Amniotic epithelial cell (primary cell): ENCODE data around the gene NT5C3B.
"Not testable (repeated sequence)": the region's sequence is repeated elsewhere in the genome, so short reads cannot be mapped to it uniquely, and the experiment has no call there.

Experiments used
- DNase-seq: peaks from one replicate; pipeline ENCODE4 v3.0.0-alpha.2; 2010; ENCODE audit warnings: low read depth

NT5C3B gene

DNA sequence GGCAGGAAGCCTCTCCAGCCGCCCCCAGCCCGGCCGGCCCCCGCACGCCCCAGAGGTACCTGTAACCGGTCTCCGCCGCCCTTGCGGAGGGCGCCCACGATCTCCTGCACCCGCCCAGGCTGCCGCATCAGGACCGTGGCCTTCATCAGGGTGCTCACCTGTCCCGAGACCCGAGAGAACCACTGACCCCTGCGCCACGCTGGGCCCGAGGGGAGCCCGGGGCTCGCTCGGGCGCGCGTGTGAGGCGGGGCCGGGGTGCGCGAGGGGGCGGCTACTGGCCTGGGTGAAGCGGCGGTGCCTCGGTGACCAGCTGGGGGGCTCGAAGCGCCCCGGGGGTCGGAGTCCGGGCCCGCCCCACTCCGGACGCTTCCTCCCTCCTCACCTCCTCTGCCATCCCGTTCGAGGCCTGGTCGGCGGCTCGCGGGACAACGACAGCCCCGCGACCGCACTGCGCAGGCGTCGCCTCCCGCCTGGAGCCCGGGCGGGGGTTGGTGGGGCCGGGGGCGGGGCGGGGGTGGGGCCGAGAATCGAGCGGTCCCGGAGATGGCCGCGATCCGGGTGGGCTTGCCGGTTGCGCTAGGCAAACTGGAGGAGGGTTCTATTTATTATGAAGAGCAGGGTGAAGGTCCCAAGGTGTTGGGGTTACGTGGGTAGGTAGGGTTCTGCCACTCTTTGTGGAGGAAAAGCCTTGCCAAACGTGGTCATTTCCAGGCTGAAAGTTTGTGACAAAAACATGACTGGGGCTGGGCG, at the start of gene NT5C3B:
Gene NT5C3B (minus strand): TSS at position 433 of the 750 bp plus-strand sequence. CDS start 39 bp downstream, at position 394.
- DNase-seq, result no peak

DNA sequence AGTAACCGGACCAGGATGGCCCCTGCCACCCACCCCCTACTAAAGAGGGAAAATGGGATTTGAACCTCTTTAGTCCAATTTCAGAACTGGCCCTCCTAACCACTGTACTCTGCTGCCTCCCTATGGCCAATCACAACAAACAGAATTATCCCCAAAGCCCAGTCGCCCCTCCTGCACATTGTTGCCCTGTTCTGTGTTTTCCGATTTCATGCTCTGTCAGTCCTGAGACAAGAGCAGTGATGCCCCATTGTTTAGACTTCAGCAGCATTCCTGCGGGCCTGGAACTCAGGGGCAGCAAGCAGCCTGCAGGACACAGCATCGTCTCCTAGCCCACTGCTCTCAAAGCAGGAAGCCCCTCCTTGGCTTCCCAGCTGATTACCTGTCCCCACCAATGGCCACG, 49.7 kb upstream of the NT5C3B start:
- no peak for DNase-seq

DNA sequence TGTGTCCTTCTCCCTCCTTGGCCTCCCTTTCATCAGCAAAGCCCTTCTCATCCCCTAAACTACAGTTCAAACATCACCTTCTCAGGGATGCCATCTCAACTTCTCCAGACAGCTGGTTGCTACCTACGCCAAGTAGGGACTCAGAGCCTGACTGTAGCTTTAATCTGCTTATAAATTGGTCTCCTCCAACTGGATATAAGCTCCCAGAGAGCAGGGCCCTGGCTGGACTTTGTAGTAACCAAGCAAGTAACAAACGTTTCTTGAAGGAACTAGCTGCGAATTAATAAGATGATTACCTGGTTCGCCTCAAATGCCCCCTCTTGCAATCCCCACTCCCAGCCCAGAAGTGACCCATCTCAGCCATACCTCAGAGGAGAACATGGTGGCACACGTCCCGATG, 46.7 kb upstream of the NT5C3B start:
- no peak for DNase-seq

DNA sequence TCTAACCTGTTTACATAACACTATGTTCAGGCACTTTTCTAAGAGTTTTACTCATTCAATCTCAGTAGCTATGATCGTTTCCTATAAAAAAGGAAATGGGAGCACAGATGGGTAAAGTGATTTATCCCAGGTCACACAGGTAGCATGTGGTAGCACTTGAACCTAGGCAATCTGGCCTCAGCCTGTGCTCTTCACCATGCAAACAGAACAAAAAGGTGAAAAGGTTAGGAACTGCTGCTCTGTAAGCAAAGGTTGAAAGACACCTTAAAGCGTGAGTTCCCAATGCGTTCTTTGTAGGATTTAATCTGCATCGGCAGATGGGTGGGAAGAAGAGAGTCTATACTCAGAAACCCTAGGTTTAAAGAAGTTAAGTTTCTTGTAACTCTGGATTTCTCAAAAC, 44.1 kb upstream of the NT5C3B start:
- no peak for DNase-seq

DNA sequence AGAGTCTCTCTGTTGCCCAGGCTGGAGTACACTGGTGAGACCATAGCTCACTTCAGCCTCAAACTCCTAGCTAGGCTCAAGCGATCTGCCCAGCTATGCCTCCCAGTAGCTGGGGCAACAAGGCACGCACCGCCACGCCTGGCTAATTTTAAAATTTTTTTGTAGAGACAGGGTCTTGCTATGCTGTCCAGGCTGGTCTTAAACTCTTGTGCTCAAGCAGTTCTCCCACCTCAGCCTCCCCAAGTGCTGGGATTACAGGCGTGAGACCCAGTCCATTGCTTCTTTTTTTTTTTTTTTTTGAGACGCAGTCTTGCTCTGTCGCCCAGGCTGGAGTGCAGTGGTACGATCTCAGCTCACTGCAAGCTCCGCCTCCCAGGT, 38.2 kb upstream of the NT5C3B start:
- DNase-seq, result not testable (repeated sequence)

DNA sequence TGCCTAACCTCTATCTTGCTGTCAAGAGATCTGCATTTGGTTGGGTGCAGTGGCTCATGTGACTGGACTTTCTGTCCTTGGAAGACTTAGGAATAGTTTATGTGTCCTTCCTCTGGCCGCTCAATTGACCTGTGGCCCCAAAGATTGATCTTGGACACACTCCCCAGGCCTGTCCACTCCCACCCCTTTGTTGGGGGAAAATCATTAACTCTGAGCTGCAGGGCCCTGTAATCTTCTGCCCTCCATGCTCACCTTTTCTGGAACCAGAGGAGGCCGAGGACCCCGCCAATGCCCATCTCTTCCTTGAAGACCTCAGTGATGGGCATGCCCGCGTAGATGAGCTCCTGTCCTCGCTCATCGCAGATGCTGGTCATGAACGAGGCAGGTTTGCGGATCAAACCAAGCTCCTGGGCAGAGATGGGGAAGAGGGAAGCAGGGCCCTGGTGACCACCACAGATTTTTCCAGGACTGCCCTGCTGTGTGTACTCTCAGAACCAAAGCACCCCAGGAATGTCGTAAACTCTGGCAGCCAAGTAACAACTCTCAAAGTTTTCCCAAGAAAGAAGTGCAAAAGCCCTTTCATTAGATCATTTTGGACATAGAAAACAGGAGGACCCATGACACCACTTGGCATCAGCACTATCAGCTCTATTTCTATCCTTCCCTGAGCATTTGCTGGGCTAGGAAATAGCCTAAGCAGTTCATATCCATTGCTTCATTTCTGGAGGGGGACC, 37.7 kb upstream of the NT5C3B start:
- DNase-seq, result no peak

DNA sequence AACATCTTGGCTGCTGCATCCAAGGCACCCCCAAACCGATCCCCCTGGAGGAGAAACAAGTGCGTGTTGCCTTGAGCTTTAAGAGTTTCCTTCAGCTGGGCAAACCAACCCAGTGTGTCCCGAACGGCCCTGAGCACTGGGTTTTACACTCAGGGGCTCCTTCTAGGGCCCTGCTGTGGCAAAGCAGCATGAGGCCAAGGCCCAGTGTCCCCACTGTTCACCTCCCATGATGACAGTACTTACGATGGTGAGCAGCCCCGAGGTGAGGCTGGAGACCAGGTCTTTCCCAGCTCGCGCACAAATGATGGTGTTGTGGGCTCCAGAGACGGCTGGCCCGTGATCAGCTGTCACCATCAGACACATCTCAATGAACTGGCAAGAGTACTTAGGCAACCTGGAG, 35.8 kb upstream of the NT5C3B start:
- no peak for DNase-seq

DNA sequence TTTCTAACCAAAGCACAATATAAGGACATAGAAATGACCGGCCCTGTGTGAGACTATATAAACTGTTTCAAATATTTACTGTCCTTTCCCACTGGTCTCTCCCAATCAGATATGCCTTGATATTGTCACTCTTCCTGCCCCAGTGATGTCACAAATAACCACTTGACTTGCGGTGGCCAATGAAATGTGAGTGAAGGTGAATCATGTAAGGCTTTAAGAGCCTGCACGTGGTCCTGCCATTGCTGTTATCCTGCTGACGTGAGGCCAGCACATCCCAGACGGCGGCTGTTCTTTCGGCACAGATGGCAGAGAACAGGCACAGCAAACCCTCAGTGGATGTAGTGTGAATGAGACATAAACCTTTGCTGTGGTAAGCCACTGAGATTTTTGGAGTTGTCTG, 34.6 kb upstream of the NT5C3B start:
- peak; percentile 24 for DNase-seq

DNA sequence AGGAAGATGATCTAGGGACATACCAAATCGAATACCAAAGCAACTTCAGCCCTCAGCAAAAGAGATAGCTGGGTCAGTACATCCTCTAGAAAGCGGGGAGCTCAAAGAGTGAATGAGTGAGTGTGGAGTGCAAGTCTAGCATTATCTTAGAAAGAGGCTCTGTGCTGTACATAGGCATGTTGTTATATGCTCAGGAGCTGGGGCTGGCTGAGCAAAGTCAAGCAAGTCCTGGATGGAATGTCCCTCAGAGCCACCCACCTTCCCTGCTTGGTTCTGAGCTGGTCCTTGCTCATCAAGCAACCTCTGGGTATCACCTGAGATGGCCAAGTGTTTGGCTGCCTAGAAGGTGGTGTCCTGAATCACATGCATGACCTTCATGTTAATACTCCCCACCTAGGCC, 34.1 kb upstream of the NT5C3B start:
- DNase-seq, result no peak

DNA sequence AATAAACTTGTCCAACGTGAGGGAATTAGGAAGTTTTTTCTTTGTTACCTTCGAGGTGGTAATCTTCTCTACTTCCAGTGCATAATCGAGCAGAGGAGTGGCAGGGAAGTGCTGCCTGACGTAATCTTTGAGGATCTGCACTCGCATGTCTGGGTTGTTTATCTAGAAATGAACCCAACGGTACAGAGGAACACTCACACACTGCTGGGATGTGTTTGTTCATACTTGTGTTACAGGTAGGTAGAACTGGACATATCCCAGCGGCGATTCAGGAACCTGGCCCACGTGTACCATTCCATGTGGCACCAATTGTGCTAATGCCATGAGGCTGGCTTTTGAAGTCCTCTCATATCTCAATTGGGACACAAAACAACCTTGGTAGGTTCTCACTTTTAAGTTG, 33.4 kb upstream of the NT5C3B start:
- peak; percentile 19 for DNase-seq

DNA sequence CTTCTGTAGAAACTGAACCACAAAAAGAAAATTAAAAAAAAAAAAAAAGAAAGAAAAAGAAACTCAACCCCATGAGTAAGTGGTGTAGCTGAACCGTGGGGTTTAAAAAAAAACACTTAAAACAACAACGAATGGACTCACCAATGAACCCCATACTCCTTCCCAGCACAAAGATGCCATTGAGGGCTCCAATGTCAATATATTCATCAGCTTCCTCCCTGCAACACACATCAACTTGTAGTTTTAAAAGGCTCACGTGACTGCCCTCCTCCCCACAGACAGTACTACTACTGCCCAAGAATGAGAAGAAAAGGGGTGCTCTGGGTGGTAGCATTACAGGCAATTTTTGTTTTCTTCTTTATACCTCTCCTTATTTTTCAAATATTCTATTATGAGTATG, 32.5 kb upstream of the NT5C3B start:
- no peak for DNase-seq

DNA sequence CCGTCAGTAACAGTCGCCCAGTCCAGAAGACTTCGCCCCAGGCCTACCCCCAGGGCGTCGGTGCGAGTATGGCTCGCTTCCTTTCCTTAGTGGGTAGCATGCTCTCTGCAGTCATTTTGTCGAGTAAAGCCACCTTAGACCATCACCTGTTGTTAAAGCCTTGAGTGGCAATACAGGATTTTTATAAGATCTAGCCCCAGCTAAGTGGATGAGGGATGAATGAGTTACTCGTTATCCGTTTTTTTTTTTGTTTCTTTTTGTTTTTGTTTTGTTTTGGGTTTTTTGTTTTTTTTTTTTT, 29.5 kb upstream of the NT5C3B start:
- no peak for DNase-seq

DNA sequence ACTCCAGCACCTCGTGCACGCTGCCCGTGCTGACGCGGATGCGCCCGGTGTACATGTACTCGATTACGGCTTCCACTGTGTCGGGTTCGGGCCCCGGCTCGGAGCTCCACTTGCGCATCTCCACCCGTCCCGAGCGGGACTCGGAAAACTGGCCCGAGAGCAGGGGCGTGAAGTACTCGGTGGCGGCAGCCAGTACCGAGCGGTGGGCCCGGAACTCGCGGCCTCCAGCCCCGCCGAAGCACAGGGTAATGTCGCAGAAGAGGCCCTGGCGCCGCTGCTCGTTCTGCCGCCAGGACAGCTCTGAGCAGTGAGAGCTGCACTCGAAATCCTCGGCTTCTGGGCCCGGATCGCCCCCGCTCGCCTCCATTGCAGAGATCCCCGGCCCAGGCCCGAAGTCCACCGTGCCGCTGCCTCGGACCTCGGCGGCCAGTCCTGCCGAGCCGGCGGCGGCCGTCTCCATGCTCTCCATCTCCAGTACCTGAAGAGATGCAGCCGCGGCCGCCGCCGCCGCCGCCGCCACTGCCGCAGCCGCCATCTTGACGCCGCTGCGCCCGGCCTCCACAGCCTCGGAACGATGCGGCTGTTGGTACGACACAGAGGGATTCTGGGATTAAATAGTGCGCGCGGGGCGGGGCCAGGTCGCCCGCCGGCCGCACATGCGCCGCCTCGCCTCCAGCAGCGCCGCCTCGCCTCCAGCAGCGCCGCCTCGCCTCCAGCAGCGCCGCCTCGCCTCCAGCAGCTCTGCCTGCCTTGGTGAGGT, 29.0 kb upstream of the NT5C3B start, which contains the start of gene KLHL11:
Gene KLHL11 (minus strand): TSS at position 588 of the 760 bp plus-strand sequence. CDS start 53 bp downstream, at position 535.
- peak; percentile 84 for DNase-seq

DNA sequence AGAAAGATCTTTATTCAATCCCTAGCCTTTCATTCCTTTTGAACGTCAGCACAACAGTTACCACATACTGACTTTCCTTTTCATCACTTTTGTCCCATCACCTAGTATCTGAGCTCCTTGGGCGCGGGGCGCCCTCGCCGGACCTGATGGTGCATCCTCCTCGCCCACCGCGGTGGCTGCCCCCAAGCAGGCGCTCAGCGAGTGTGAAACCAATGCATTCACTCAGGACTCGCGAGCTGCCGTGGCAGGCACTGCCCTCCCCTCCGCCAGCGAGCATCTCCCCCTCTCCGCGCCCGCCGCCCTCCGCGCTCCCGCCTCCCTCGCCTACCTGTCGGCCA, 28.4 kb upstream of the NT5C3B start:
- DNase-seq, result no peak

DNA sequence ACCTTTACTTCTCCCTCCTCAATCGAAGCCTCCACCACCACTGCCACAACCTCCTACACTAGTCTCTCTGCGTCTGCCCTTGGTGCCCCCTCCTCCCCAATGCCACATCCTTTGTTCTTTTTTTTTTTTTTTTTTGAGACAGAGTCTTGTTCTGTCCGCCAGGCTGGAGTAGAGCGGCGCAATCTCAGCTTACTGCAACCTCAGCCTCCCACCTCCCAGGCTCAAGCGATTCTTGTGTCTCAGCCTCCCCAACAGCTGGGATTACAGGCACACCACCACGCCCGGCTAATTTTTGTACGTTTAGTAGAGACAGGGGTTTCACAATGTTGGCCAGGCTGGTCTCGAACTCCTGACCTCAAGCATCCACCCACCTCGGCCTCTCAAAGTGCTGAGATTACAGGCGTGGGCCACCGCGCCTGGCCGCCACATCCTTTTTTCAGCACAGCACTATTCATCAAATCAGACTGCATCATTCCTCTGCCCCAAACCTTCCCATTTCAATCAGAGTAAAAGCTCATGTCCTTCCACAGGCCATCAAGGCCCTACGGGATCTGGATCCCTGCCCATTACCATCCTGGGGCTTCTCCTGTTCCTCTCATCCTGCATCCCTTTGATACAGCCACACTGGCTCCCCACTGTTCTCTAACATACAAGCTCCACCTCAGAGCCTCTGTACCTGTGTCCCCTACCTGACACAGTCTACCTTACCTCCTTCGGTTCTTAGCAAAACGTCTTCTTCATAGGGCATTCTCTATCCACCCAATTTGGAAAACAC, 27.2 kb upstream of the NT5C3B start:
- no peak for DNase-seq

DNA sequence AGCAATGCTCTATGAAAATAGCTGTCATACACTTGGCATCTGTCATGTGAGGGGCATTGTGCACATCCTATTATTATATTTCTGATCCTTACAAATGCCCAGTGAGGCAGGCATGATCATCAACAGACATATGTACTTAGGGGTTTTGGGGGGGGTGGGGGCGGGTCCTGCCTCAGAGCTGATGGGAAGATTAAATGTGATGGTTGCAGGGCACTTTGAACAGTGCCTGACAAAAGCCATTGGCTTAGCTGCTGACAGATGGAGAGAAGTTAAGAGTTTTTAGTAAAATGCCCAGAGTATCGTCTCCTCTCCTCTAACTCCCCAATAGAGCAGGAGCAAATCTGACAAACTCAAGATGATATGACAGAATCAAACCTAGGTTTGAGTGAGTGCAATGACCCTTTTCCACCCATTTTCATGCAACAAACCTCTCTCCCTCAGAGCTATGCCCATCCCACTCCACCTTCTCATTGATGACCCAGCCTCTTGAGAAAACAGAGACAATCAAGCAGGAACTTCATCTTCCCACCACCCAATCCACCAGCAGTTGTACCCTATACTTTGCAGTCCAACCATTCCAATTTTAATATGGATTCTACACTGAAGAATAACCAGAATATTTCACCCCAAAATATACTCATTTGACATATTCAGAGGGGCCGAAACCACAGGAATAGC, 24.4 kb upstream of the NT5C3B start:
- DNase-seq, result no peak

DNA sequence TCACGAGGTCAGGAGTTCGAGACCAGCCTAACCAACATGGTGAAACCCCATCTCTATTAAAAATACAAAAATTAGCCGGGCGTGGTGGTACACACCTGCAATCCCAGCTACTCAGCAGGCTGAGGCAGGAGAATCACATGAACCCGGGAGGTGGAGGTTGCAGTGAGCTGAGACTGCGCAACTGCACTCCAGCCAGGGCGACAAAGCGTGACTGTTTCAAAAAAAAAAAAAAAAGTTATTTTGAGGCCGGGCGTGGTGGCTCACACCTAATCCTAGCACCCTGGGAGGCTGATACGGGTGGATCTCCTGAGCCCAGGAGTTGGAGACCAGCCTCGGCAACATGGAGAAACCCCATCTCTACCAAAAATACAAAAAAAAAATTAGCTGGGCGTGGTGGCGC, 15.3 kb upstream of the NT5C3B start:
- not testable (repeated sequence) for DNase-seq

DNA sequence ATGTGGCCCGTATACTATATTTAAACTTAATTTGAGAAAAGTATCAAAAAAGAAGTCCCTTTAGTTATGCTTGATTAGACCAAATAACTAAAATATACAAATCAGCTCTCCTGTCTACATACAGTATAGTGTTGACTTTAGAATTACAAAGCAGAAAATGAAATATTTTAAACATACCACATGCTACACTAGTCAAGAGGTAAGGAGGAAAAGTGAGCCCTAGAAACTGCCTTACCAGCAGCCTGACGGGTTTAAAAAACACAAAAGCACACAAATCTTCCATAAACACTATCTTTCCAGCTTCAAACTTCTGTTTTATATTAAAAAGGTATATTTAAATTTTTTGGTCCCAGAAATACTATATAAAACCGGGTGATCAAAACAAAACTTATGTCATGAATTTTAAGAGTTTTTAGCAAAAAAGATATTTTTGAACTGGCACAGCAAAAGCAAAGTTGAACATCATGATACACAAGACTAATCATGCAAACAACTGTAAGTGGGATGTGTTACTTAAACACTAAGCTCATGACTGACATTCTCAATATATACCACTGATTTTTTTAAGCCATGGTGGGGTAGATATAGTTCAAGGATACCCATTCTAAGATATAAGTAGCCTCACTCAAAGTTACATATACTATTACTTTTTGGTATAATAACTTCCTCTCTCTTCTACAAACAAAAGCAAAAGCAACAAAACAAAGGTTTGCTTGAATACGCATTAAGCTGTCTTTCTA, 13.4 kb upstream of the NT5C3B start:
- no peak for DNase-seq

DNA sequence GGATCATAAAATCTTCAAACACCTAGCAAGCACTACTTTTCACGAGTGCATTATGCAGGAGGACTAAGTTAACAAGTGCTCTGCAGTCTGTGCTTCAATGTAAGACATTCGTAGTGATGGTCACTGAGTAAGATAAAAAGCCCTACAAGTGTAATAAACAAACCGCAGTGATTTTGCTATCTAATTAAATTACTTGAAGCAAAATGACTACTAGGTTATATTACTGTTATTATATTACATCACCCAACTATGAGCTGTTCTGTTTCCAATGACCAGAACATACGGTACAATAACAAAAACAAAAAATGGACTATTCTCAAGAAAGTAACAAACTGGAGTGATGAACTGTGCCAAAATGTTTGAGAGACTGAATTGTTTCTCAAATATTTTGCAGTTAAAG, 12.8 kb upstream of the NT5C3B start:
- DNase-seq, result peak; percentile 31

DNA sequence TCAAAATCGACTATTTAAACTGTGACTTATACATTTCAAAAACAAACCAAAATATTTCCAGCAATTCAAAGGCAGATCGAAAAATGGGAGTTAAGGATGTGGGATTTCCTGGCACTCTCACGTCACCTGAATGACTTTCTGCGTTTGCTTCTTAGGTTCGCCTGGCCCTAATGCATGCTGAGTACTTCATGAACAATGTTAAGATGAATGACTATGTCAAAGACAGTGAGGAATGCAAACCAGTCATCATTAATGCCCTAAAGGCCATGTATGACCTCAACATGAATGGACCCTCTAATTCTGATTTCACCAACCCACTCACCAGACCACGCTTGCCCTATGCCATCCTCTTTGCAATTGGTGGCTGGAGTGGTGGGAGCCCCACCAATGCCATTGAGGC, 8.9 kb upstream of the NT5C3B start:
- DNase-seq, result no peak

DNA sequence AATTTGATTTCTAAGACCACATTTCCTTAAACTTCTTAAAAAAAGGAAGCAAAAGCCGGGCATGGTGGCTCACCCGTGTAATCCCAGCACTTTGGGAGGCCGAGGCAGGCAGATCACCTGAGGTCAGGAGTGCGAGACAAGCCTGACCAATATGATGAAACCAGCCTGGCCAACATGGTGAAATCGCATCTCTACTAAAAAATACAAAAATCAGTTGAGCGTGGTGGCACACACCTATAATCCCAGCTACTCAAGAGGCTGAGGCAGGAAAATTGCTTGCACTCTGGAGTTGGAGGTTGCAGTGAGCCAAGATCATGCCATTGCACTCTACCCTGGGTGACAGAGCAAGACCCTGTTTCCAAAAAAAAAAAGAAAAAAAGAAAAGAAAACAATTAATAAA, 4.7 kb upstream of the NT5C3B start:
- DNase-seq, result not testable (repeated sequence)
